Liver (tissue), 9 donors: ENCODE data around the gene OR2A14. TPM values are rescaled to one million over a fixed set of nuclear protein-coding genes. Genes with fewer than 3 reads are reported as not detected.

Experiments
- DNase-seq: peaks from one replicate; pipeline ENCODE4 v3.0.0-alpha.2; 2017; ENCODE audit warnings: low spot score
- H3K27ac ChIP-seq, 2 donors: one replicate each; pipeline ENCODE4 v1.7.0; 2013; ENCODE audit warnings: inconsistent platforms in 2 of 2, low read length in 2 of 2, control low read depth in 1 of 2, low read depth in 1 of 2, mild to moderate bottlenecking in 1 of 2
- H3K27me3 ChIP-seq, 4 donors: one replicate each; pipeline versions ENCODE4 v1.6.1 to v1.7.0; 2013; ENCODE audit warnings: low read length in 3 of 4, inconsistent platforms in 1 of 4, mild to moderate bottlenecking in 1 of 4, moderate library complexity in 1 of 4; ENCODE audit not compliant: control insufficient read depth in 4 of 4, insufficient read depth in 4 of 4
- H3K36me3 ChIP-seq, 4 donors: one replicate each; pipeline versions ENCODE4 v1.6.1 to v1.7.0; 2013; ENCODE audit warnings: low read length in 3 of 4, mild to moderate bottlenecking in 3 of 4, low read depth in 1 of 4, moderate library complexity in 1 of 4; ENCODE audit not compliant: control insufficient read depth in 4 of 4, insufficient read depth in 3 of 4
- H3K4me1 ChIP-seq, 4 donors: one replicate each; pipeline versions ENCODE4 v1.6.1 to v1.7.0; 2013; ENCODE audit warnings: low read length in 3 of 4, mild to moderate bottlenecking in 3 of 4, moderate library complexity in 1 of 4; ENCODE audit not compliant: control insufficient read depth in 4 of 4, insufficient read depth in 4 of 4
- H3K4me3 ChIP-seq, 3 donors: one replicate each; pipeline versions ENCODE4 v1.6.1 to v1.7.0; 2013; ENCODE audit warnings: low read length in 3 of 3, control low read depth in 1 of 3, low read depth in 1 of 3, mild to moderate bottlenecking in 1 of 3
- H3K9ac ChIP-seq, 2 donors: one replicate each; pipeline ENCODE4 v1.7.0; 2013; ENCODE audit warnings: low read length in 2 of 2, mild to moderate bottlenecking in 2 of 2, moderate library complexity in 2 of 2, control low read depth in 1 of 2, low read depth in 1 of 2
- H3K9me3 ChIP-seq, 4 donors: one replicate each; pipeline versions ENCODE4 v1.6.1 to v1.7.0; 2013; ENCODE audit warnings: low read length in 3 of 4; ENCODE audit not compliant: control insufficient read depth in 4 of 4
- FOXA1 ChIP-seq: IDR thresholded peaks from 2 replicates; pipeline ENCODE4 v1.6.1; 2016; ENCODE audit warnings: antibody characterized with exemption
- FOXA2 ChIP-seq: IDR thresholded peaks from 2 replicates; pipeline ENCODE4 v1.6.1; 2016; ENCODE audit warnings: antibody characterized with exemption
- HNF4A ChIP-seq, 2 donors: conservative IDR thresholded peaks; 2 replicates each; pipeline ENCODE4 v1.6.1; 2016; ENCODE audit warnings: antibody characterized with exemption in 2 of 2, mild to moderate bottlenecking in 2 of 2
- HNF4G ChIP-seq: IDR thresholded peaks from 2 replicates; pipeline ENCODE4 v1.6.1; 2016; ENCODE audit warnings: antibody characterized with exemption
- JUND ChIP-seq, 2 donors: IDR thresholded peaks; 2 replicates each; pipeline ENCODE4 v1.6.1; 2016; ENCODE audit warnings: antibody characterized with exemption in 2 of 2
- RAD21 ChIP-seq, 2 donors: IDR thresholded peaks; 2 replicates each; pipeline ENCODE4 v1.6.1; 2016; ENCODE audit warnings: antibody characterized with exemption in 2 of 2, mild to moderate bottlenecking in 2 of 2
- RXRA ChIP-seq, 2 donors: IDR thresholded peaks; 2 replicates each; pipeline ENCODE4 v1.6.1; 2017 to 2018; ENCODE audit warnings: antibody characterized with exemption in 2 of 2, mild to moderate bottlenecking in 1 of 2
- SP1 ChIP-seq: IDR thresholded peaks from 2 replicates; pipeline ENCODE4 v1.6.1; 2018; ENCODE audit warnings: antibody characterized with exemption, mild to moderate bottlenecking
- YY1 ChIP-seq: IDR thresholded peaks from 2 replicates; pipeline ENCODE4 v1.6.1; 2016; ENCODE audit warnings: antibody characterized with exemption, mild to moderate bottlenecking
- WGBS: extraction: QIAGEN DNeasy Blood & Tissue Kit; methylation state at CpG from one replicate; pipeline ENCODE4 v1.1.7; 2013; 5-methylcytosine and 5-hydroxymethylcytosine counted together
- polyA plus RNA-seq, 2 donors: library from polyadenylated mRNA; stranded (reverse) in 1 of 2; unstranded in 1 of 2; fragments of 200-250 nt in 1 of 2; fragments of >200 nt in 1 of 2; fragmentation: Nextera tagmentation in 1 of 2; extraction: Ambion mirVana in 1 of 2; gene quantifications; one replicate each; pipeline versions ENCODE4 v1.2.1 to v1.2.3, GENCODE V29; 2013 to 2015
- total RNA-seq, 2 donors: library from RNA; depleted of rRNA; stranded (reverse); fragments of >200 nt; gene quantifications; one replicate each; pipeline ENCODE4 v1.2.3, GENCODE V29; 2014
- TF ChIP-seq, protein P1 (sequence below): IDR thresholded peaks from 2 replicates; pipeline ENCODE4 v1.6.1; 2016; ENCODE audit warnings: antibody characterized with exemption
- TF ChIP-seq, protein P2 (sequence below): fragments of 150-350 bp; IDR thresholded peaks from 2 replicates; pipeline ENCODE4 v1.5.1; 2017; ENCODE audit warnings: improper control_type of control experiment, low read depth, low read length; ENCODE audit not compliant: missing input control
- TF ChIP-seq, protein P3 (sequence below): IDR thresholded peaks from 2 replicates; pipeline ENCODE4 v1.6.1; 2016; ENCODE audit warnings: antibody characterized with exemption
- TF ChIP-seq, protein P4 (sequence below): IDR thresholded peaks from 2 replicates; pipeline ENCODE4 v1.6.1; 2016; ENCODE audit warnings: antibody characterized with exemption, mild to moderate bottlenecking
- TF ChIP-seq, protein P5 (sequence below): IDR thresholded peaks from 2 replicates; pipeline ENCODE4 v1.6.1; 2016; ENCODE audit warnings: antibody characterized with exemption
- donor health status: healthy.
- donor health status: healthy.
- donor health status: healthy.
- donor health status: healthy.
- donor health status: healthy.

Gene OR2A14
- total and polyA plus RNA-seq, 4 donors, result not detected

DNA sequence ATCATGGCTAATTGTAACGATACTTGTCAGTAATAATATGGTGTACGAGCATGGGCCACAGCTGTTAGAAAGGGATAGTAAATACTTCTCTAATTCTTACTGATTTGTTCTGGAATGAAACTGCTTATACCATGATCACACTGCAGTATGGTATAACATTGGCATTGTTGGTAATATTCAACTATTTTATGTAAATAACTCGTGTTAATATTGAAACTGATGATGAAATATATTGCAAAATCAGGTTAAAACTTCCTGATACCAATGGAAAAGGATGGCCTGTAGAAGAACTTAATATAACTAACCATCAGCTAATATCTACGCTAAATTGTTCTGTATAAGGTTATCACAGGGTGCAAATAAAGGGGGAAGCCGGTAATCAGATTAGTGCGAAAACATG, 10.3 kb downstream of the OR2A14 start:
- no peak for DNase-seq
- Histone ChIP-seq H3K9ac (no peak overlapping the region), H3K9me3 (no peaks in the 10 kb centered on the region), H3K27ac (no peak overlapping the region), H3K27me3 (no peaks in the 10 kb centered on the region), H3K4me3 (no peak overlapping the region), H3K4me1 (peaks cover 1 to 7% (median 3%) of the 10 kb centered on the region in 4 donors), H3K36me3 (no peaks in the 10 kb centered on the region)
- TF ChIP-seq YY1, result no peak
- TF ChIP-seq, protein P1, sequence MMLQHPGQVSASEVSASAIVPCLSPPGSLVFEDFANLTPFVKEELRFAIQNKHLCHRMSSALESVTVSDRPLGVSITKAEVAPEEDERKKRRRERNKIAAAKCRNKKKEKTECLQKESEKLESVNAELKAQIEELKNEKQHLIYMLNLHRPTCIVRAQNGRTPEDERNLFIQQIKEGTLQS, result peak; percentile 71
- WGBS, result 81% methylated on average over 6 of the region's 6 CpGs

DNA sequence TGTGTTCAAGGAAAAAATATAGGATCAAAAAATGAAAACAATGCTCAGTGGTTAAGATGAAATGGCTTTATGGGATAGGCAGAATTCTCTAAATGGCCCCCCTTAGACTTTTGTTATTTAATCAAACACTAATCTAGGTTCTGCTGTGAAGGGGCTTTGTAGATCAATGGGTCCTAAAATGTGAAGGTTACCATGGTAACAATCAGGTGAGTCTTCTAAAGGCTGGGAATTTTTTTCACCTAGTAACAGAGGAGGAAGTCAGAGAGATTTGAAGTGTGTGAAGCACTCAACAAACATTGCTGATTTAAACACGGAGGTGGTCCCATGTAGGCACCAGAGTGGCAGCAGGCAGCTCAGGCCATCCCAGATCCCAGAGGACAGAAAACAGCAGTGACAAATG, 11.1 kb downstream of the OR2A14 start:
- Histone ChIP-seq H3K27me3 (no peaks in the 10 kb centered on the region), H3K9ac (no peak overlapping the region), H3K4me3 (no peak overlapping the region), H3K9me3 (no peaks in the 10 kb centered on the region), H3K4me1 (peaks cover 1 to 7% (median 3%) of the 10 kb centered on the region in 4 donors), H3K36me3 (no peaks in the 10 kb centered on the region), H3K27ac (no peak overlapping the region)
- TF ChIP-seq, protein P2, sequence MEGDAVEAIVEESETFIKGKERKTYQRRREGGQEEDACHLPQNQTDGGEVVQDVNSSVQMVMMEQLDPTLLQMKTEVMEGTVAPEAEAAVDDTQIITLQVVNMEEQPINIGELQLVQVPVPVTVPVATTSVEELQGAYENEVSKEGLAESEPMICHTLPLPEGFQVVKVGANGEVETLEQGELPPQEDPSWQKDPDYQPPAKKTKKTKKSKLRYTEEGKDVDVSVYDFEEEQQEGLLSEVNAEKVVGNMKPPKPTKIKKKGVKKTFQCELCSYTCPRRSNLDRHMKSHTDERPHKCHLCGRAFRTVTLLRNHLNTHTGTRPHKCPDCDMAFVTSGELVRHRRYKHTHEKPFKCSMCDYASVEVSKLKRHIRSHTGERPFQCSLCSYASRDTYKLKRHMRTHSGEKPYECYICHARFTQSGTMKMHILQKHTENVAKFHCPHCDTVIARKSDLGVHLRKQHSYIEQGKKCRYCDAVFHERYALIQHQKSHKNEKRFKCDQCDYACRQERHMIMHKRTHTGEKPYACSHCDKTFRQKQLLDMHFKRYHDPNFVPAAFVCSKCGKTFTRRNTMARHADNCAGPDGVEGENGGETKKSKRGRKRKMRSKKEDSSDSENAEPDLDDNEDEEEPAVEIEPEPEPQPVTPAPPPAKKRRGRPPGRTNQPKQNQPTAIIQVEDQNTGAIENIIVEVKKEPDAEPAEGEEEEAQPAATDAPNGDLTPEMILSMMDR, result no peak
- no peak for TF ChIP-seq HNF4A (conservative IDR thresholded peaks at IDR 0.05)
- TF ChIP-seq HNF4G, result no peak
- TF ChIP-seq, protein P3, sequence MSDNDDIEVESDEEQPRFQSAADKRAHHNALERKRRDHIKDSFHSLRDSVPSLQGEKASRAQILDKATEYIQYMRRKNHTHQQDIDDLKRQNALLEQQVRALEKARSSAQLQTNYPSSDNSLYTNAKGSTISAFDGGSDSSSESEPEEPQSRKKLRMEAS, result no peak
- no peak for TF ChIP-seq FOXA1
- 89% methylated on average over 1 of the region's 1 CpG for WGBS
- DNase-seq, result no peak

DNA sequence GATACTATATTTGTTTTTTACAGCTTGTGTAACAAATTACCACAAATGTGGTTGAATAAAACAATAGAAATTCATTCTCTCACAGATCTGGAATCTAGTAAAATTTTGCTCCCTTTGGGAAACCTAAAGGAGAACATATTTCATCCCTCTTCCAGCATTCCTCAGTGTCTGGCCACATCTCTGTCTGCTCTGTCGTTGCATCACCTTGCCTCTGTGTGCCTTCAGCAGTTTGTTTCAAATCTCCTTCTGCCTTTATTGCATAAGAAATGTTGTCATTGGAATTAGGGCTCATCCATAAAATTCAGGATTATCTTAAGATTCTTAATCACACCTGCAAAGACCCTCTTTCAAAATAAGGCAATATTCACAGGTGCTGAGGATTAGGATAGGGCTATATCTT, 14.5 kb downstream of the OR2A14 start:
- Histone ChIP-seq H3K36me3 (no peaks in the 10 kb centered on the region), H3K4me1 (peaks cover 1 to 7% (median 3%) of the 10 kb centered on the region in 4 donors), H3K4me3 (no peak overlapping the region), H3K9ac (no peak overlapping the region), H3K27me3 (no peaks in the 10 kb centered on the region), H3K9me3 (no peaks in the 10 kb centered on the region), H3K27ac (no peak overlapping the region)
- TF ChIP-seq, protein P1, result peak; percentile 69
- peak in 1 of 2 donors; percentile 15 for TF ChIP-seq HNF4A (conservative IDR thresholded peaks at IDR 0.05)
- TF ChIP-seq, protein P3, result peak; percentile 10
- no peak for TF ChIP-seq HNF4G
- WGBS, result 29% methylated on average over 1 of the region's 1 CpG
- DNase-seq, result no peak

DNA sequence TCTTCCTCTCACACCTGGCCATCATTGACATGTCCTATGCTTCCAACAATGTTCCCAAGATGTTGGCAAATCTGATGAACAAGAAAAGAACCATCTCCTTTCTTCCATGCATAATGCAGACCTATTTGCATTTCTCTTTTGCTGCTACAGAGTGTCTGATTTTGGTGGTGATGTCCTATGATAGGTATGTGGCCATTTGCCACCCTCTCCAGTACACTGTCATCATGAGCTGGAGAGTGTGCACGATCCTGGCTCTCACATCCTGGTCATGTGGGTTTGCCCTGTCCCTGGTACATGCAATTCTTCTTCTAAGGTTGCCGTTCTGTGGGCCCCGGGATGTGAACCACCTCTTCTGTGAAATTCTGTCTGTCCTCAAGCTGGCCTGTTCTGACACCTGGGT, 19.2 kb downstream of the OR2A14 start:
- Histone ChIP-seq H3K9ac (no peak overlapping the region), H3K36me3 (no peaks in the 10 kb centered on the region)
- 92% methylated on average over 3 of the region's 3 CpGs for WGBS
- TF ChIP-seq, protein P1, result no peak
- TF ChIP-seq FOXA2 (no peak), RAD21 (IDR thresholded peaks at IDR 0.05) (no peak), SP1 (no peak), RXRA (IDR thresholded peaks at IDR 0.05) (no peak), JUND (IDR thresholded peaks at IDR 0.05) (no peak), FOXA1 (no peak), HNF4G (no peak), HNF4A (conservative IDR thresholded peaks at IDR 0.05) (no peak)
- TF ChIP-seq, protein P4, sequence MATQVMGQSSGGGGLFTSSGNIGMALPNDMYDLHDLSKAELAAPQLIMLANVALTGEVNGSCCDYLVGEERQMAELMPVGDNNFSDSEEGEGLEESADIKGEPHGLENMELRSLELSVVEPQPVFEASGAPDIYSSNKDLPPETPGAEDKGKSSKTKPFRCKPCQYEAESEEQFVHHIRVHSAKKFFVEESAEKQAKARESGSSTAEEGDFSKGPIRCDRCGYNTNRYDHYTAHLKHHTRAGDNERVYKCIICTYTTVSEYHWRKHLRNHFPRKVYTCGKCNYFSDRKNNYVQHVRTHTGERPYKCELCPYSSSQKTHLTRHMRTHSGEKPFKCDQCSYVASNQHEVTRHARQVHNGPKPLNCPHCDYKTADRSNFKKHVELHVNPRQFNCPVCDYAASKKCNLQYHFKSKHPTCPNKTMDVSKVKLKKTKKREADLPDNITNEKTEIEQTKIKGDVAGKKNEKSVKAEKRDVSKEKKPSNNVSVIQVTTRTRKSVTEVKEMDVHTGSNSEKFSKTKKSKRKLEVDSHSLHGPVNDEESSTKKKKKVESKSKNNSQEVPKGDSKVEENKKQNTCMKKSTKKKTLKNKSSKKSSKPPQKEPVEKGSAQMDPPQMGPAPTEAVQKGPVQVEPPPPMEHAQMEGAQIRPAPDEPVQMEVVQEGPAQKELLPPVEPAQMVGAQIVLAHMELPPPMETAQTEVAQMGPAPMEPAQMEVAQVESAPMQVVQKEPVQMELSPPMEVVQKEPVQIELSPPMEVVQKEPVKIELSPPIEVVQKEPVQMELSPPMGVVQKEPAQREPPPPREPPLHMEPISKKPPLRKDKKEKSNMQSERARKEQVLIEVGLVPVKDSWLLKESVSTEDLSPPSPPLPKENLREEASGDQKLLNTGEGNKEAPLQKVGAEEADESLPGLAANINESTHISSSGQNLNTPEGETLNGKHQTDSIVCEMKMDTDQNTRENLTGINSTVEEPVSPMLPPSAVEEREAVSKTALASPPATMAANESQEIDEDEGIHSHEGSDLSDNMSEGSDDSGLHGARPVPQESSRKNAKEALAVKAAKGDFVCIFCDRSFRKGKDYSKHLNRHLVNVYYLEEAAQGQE, result no peak
- TF ChIP-seq, protein P3, result no peak
- TF ChIP-seq, protein P5, sequence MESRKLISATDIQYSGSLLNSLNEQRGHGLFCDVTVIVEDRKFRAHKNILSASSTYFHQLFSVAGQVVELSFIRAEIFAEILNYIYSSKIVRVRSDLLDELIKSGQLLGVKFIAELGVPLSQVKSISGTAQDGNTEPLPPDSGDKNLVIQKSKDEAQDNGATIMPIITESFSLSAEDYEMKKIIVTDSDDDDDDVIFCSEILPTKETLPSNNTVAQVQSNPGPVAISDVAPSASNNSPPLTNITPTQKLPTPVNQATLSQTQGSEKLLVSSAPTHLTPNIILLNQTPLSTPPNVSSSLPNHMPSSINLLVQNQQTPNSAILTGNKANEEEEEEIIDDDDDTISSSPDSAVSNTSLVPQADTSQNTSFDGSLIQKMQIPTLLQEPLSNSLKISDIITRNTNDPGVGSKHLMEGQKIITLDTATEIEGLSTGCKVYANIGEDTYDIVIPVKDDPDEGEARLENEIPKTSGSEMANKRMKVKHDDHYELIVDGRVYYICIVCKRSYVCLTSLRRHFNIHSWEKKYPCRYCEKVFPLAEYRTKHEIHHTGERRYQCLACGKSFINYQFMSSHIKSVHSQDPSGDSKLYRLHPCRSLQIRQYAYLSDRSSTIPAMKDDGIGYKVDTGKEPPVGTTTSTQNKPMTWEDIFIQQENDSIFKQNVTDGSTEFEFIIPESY, result no peak

More for the DNA sequence above, 19.2 kb downstream of the OR2A14 start:
- no peak for DNase-seq
- H3K27ac ChIP-seq, result no peak overlapping the region
- H3K4me1 ChIP-seq, result peaks cover 0 to 8% (median 1%) of the 10 kb centered on the region in 4 donors
- no peaks in the 10 kb centered on the region for H3K27me3 ChIP-seq
- peaks cover 0 to 6% (median 1%) of the 10 kb centered on the region in 4 donors for H3K9me3 ChIP-seq
- H3K4me3 ChIP-seq, result no peak overlapping the region
